Adipocyte (in vitro differentiated cells): ENCODE results near the gene CFAP43.
"Not testable (repeated sequence)": the region's sequence is repeated elsewhere in the genome, so short reads cannot be mapped to it uniquely, and the experiment has no call there.

ENCODE experiments used
- DNase-seq: peaks from one replicate; pipeline ENCODE4 v3.0.0-alpha.2; 2015; ENCODE audit warnings: low read depth
- H3K27me3 ChIP-seq: replicated peaks from 2 replicates; pipeline ENCODE4 v1.7.0; 2013; ENCODE audit warnings: mild to moderate bottlenecking, low read length, moderate library complexity; ENCODE audit not compliant: control insufficient read depth, insufficient read depth
- H3K36me3 ChIP-seq: 2 replicates; pipeline ENCODE4 v1.7.0; 2013; ENCODE audit warnings: low read length, mild to moderate bottlenecking, moderate library complexity; ENCODE audit not compliant: control insufficient read depth, insufficient read depth, severe bottlenecking
- H3K4me1 ChIP-seq: 2 replicates; pipeline ENCODE4 v1.7.0; 2013; ENCODE audit warnings: mild to moderate bottlenecking, low read length, moderate library complexity; ENCODE audit not compliant: control insufficient read depth, insufficient read depth
- H3K4me3 ChIP-seq: 2 replicates; pipeline ENCODE4 v1.7.0; 2013; ENCODE audit warnings: mild to moderate bottlenecking, low read length, moderate library complexity
- H3K9ac ChIP-seq: 2 replicates; pipeline ENCODE4 v1.7.0; 2013; ENCODE audit warnings: mild to moderate bottlenecking, low read length, moderate library complexity
- H3K9me3 ChIP-seq: 2 replicates; pipeline ENCODE4 v1.7.0; 2013; ENCODE audit warnings: mild to moderate bottlenecking, low read length, moderate library complexity; ENCODE audit not compliant: control insufficient read depth

CFAP43 gene

GRCh38 chr10:104246976-104247375 lies 14.8 kb upstream of the CFAP43 start:
- Histone ChIP-seq H3K9me3 (peaks cover 7% of the 10 kb centered on the region), H3K9ac (no peak overlapping the region), H3K4me3 (no peak overlapping the region), H3K4me1 (peaks cover 6% of the 10 kb centered on the region), H3K27me3 (no peaks in the 10 kb centered on the region), H3K36me3 (no peaks in the 10 kb centered on the region)
- DNase-seq = peak; percentile 70

GRCh38 chr10:104245066-104245632 lies 13.0 kb upstream of the CFAP43 start:
- no peak for DNase-seq
- Histone ChIP-seq H3K27me3 (no peaks in the 10 kb centered on the region), H3K4me3 (no peak overlapping the region), H3K4me1 (peaks cover 6% of the 10 kb centered on the region), H3K9ac (no peak overlapping the region), H3K9me3 (peaks cover 7% of the 10 kb centered on the region), H3K36me3 (no peaks in the 10 kb centered on the region)

DNA sequence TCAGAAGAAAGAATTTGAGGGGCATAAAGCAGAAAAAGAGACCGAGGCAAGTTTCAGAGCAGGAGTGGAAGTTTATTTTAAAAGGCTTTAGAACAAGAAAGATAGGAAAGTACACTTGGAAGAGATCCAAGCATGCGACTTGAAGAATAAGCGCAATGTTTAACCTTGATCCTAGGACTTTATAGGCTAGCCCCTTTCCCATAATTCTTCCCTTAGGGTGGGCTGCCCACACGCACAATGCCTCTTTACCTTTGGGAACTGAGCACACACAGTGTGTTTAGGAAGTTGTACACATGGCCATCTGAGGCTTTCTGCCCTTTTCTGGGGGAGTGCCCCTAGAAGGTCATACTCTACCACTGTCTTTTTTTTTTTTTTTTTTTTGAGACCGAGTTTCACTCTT lies 11.3 kb upstream of the CFAP43 start:
- peaks cover 6% of the 10 kb centered on the region for H3K4me1 ChIP-seq
- H3K4me3 ChIP-seq = no peak overlapping the region
- no peak for DNase-seq
- peaks cover 7% of the 10 kb centered on the region for H3K9me3 ChIP-seq
- no peaks in the 10 kb centered on the region for H3K36me3 ChIP-seq
- no peak overlapping the region for H3K9ac ChIP-seq
- no peaks in the 10 kb centered on the region for H3K27me3 ChIP-seq

GRCh38 chr10:104243009-104243408 lies 10.8 kb upstream of the CFAP43 start:
- not testable (repeated sequence) for H3K4me3 ChIP-seq, H3K9me3 ChIP-seq, H3K9ac ChIP-seq, H3K36me3 ChIP-seq, H3K4me1 ChIP-seq, DNase-seq, H3K27me3 ChIP-seq

GRCh38 chr10:104242545-104242944 lies 10.4 kb upstream of the CFAP43 start:
- no peak for DNase-seq
- no peaks in the 10 kb centered on the region for H3K27me3 ChIP-seq
- H3K9ac ChIP-seq = no peak overlapping the region
- H3K36me3 ChIP-seq = no peaks in the 10 kb centered on the region
- peaks cover 6% of the 10 kb centered on the region for H3K9me3 ChIP-seq
- H3K4me3 ChIP-seq = no peak overlapping the region
- peaks cover 6% of the 10 kb centered on the region for H3K4me1 ChIP-seq

GRCh38 chr10:104240078-104240477 lies 7.9 kb upstream of the CFAP43 start:
- Histone ChIP-seq H3K27me3 (no peaks in the 10 kb centered on the region), H3K9me3 (peaks cover 7% of the 10 kb centered on the region), H3K4me1 (no peaks in the 10 kb centered on the region), H3K4me3 (no peak overlapping the region), H3K9ac (no peak overlapping the region), H3K36me3 (no peaks in the 10 kb centered on the region)
- DNase-seq = no peak

DNA sequence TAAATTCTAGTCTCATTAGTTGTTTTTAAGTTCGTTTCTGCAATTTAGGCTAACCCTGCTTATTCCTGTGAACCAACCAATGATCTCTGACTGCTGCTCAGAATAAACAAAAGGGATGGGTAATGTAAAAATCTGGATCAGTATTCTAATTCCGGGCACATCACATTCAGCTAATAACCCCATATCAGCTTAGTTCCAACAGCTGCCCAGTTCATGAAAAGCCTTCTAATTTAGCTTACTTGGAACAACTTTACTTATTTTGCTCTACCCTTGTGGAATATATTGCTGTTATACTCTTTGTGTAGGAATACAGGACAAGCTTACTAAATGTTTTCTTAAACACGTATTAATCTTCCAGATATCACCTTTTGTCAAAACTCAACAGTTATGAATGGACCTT lies 3.6 kb upstream of the CFAP43 start:
- Histone ChIP-seq H3K9me3 (peaks cover 14% of the 10 kb centered on the region), H3K9ac (no peak overlapping the region)
- no peak for DNase-seq

GRCh38 chr10:104234934-104235333 lies 2.8 kb upstream of the CFAP43 start:
- DNase-seq = no peak
- H3K36me3 ChIP-seq = no peaks in the 10 kb centered on the region
- H3K4me1 ChIP-seq = no peaks in the 10 kb centered on the region
- H3K4me3 ChIP-seq = no peak overlapping the region
- H3K27me3 ChIP-seq = no peaks in the 10 kb centered on the region
- peaks cover 14% of the 10 kb centered on the region for H3K9me3 ChIP-seq
- H3K9ac ChIP-seq = no peak overlapping the region

More for the DNA sequence above, 3.6 kb upstream of the CFAP43 start:
- H3K27me3 ChIP-seq = no peaks in the 10 kb centered on the region
- H3K4me1 ChIP-seq = no peaks in the 10 kb centered on the region
- H3K36me3 ChIP-seq = no peaks in the 10 kb centered on the region
- H3K4me3 ChIP-seq = no peak overlapping the region

DNA sequence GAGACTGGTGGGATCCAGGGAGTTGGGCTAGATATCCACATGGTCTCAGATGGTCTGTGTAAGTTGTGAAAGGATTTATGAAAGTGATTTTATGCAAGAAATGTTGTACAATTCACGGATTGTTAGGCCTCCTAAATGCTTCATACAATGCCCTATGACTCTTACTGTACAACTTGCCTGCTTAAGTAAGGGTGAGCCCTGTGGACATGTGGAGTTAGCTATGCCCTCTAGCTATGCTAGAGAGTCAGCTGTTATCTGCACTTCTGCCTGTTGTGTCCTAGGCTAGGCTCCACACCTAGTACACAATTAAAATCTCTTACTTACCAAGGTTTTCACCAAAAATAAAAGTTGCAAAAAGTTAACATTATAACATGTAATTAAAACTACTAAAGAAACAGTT lies 1.7 kb upstream of the CFAP43 start:
- Histone ChIP-seq H3K9me3 (peaks cover 14% of the 10 kb centered on the region), H3K4me3 (no peak overlapping the region), H3K36me3 (no peaks in the 10 kb centered on the region), H3K27me3 (no peaks in the 10 kb centered on the region), H3K4me1 (no peaks in the 10 kb centered on the region), H3K9ac (no peak overlapping the region)
- no peak for DNase-seq

DNA sequence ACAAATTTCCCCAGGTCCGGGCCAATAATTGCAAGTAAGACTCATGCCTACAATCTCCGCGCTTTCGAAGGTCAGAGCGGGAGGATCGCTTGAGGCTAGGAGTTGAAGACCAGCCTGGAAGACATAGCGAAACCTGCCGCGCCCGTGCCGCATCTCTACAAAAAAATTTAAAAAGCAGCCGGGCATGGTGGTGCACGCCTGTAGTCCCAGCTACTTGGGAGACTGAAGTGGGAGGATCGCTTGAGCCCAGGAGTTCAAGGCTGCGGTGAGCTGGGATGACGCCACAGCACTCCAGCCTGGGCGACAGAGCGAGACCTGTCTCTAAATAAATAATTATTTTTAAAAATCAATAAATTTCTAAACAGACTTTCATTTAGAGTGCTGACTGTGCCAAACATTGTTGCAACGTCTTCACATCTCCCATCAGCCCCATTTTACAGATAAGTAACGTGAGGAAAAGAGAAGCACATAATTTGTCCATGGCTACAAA lies 494 bp upstream of the CFAP43 start:
- H3K27me3 ChIP-seq = no peaks in the 10 kb centered on the region
- peak overlapping the region; percentile 83 for H3K9ac ChIP-seq
- no peaks in the 10 kb centered on the region for H3K36me3 ChIP-seq
- peak overlapping the region; percentile 91 for H3K4me3 ChIP-seq
- H3K9me3 ChIP-seq = peaks cover 14% of the 10 kb centered on the region
- H3K4me1 ChIP-seq = no peaks in the 10 kb centered on the region
- no peak for DNase-seq

DNA sequence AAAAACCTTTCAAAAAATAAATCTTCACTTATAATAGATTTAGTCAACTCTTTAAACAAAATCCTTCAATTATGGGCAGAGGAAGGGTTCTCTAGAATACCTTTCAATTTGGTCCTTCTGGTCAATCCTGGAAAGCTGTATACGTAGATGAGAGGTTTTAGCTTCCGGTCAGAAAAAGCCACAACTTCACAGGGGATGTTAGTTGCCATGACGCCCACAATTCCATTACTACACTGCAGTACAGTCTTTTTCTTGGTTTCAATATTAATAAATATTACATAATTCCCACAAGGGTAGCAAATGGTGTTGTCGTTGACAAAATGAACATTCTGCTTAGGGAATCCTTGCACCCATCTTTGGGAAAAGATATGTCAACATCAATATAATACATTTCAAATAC lies 1.7 kb downstream of the CFAP43 start:
- H3K9ac ChIP-seq = no peak overlapping the region
- peaks cover 11% of the 10 kb centered on the region for H3K9me3 ChIP-seq
- no peaks in the 10 kb centered on the region for H3K36me3 ChIP-seq
- no peaks in the 10 kb centered on the region for H3K27me3 ChIP-seq
- H3K4me3 ChIP-seq = no peak overlapping the region
- no peak for DNase-seq
- H3K4me1 ChIP-seq = no peaks in the 10 kb centered on the region

DNA sequence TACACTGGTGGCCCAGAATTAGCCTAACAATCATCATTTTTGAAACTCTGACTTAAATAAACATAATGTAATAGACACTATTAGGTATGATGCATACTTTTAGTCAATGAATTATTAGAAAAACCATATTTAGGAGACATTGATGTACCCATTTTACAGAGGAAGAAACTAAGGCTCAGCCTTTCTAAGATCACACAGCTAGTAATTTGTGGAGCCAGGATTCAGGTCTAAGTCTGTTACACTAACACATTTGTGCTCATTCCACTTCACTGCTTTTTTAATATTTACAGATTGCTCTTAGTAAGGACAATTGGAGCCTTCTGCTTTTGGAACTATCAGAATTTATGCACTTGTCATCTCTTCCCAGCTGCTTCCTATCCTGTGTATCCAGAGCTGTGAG lies 8.9 kb downstream of the CFAP43 start:
- no peaks in the 10 kb centered on the region for H3K4me1 ChIP-seq
- H3K36me3 ChIP-seq = no peaks in the 10 kb centered on the region
- DNase-seq = no peak
- no peak overlapping the region for H3K9ac ChIP-seq
- peaks cover 3% of the 10 kb centered on the region for H3K27me3 ChIP-seq
- no peaks in the 10 kb centered on the region for H3K9me3 ChIP-seq
- no peak overlapping the region for H3K4me3 ChIP-seq
